Activated T-helper 2 cell treated with anti-CD3 and anti-CD28 coated beads, Interferon-gamma antibody, Interleukin-2, Interleukin-4, amounts not matched to agents 10 μg/mL and 5 μg/mL and 100 μg/mL, durations not matched to agents 14 hours and 24 hours and 36 hours (primary cell): ENCODE data around the gene COL21A1. TPM values are rescaled to one million over a fixed set of nuclear protein-coding genes. Genes with fewer than 3 reads are reported as not detected.
"Not testable (repeated sequence)": the region's sequence is repeated elsewhere in the genome, so short reads cannot be mapped to it uniquely, and the experiment has no call there.

ENCODE experiments used
- DNase-seq: peaks from one replicate; pipeline ENCODE4 v3.0.0; 2021; ENCODE audit warnings: low spot score
- H3K27ac Mint-ChIP-seq: one replicate; pipeline ENCODE4 v1.8.0; 2021; ENCODE audit warnings: mixed read lengths
- H3K27me3 Mint-ChIP-seq: one replicate; pipeline ENCODE4 v1.8.0; 2021; ENCODE audit warnings: low read depth, mixed read lengths
- H3K36me3 Mint-ChIP-seq: one replicate; pipeline ENCODE4 v1.8.0; 2021; ENCODE audit warnings: low read depth, mixed read lengths
- H3K4me1 Mint-ChIP-seq: one replicate; pipeline ENCODE4 v1.8.0; 2021; ENCODE audit warnings: low read depth, mixed read lengths
- H3K4me3 Mint-ChIP-seq: one replicate; pipeline ENCODE4 v1.8.0; 2021; ENCODE audit warnings: low read depth, mild to moderate bottlenecking, moderate library complexity, mixed read lengths
- H3K9me3 Mint-ChIP-seq: one replicate; pipeline ENCODE4 v1.8.0; 2021; ENCODE audit warnings: mixed read lengths
- intact Hi-C: fragments of 100-400 bp; cut with micrococcal nuclease; formaldehyde crosslinking; loops from one replicate; pipeline ENCODE4 v1.15.1; 2023
- total RNA-seq: library from RNA; stranded (reverse); gene quantifications from 2 replicates; pipeline ENCODE4 v1.2.3, GENCODE V29; 2022

The COL21A1 gene
- total RNA-seq, 1 donor from 2014 or later: not detected

GRCh38 chr6:56266011-56266410, 18.6 kb upstream of the COL21A1 start:
- no peaks in the 10 kb centered on the region for H3K9me3 Mint-ChIP-seq
- H3K36me3 Mint-ChIP-seq: no peaks in the 10 kb centered on the region
- H3K4me1 Mint-ChIP-seq: no peaks in the 10 kb centered on the region
- no peak overlapping the region for H3K27ac Mint-ChIP-seq
- DNase-seq: no peak
- intact Hi-C loops: no loop called here
- H3K27me3 Mint-ChIP-seq: no peaks in the 10 kb centered on the region
- no peak overlapping the region for H3K4me3 Mint-ChIP-seq

- intact Hi-C loops: no loop called here
- Mint-ChIP-seq H3K36me3 (no peaks in the 10 kb centered on the region), H3K4me3 (no peak overlapping the region), H3K27ac (no peak overlapping the region), H3K27me3 (no peaks in the 10 kb centered on the region), H3K4me1 (no peaks in the 10 kb centered on the region), H3K9me3 (no peaks in the 10 kb centered on the region)
- no peak for DNase-seq
Observed at GRCh38 chr6:56263596-56264315, 16.4 kb upstream of the COL21A1 start.

GRCh38 chr6:56260593-56260992, 13.2 kb upstream of the COL21A1 start:
- H3K9me3 Mint-ChIP-seq, DNase-seq, H3K4me3 Mint-ChIP-seq, H3K36me3 Mint-ChIP-seq, H3K4me1 Mint-ChIP-seq, intact Hi-C loops, H3K27ac Mint-ChIP-seq, H3K27me3 Mint-ChIP-seq: not testable (repeated sequence)

GRCh38 chr6:56259234-56260077, 12.1 kb upstream of the COL21A1 start:
- H3K27ac Mint-ChIP-seq: no peak overlapping the region
- no peaks in the 10 kb centered on the region for H3K36me3 Mint-ChIP-seq
- no peaks in the 10 kb centered on the region for H3K27me3 Mint-ChIP-seq
- H3K4me1 Mint-ChIP-seq: no peaks in the 10 kb centered on the region
- no peaks in the 10 kb centered on the region for H3K9me3 Mint-ChIP-seq
- intact Hi-C loops: no loop called here
- DNase-seq: no peak
- no peak overlapping the region for H3K4me3 Mint-ChIP-seq

GRCh38 chr6:56255349-56255748, 8.0 kb upstream of the COL21A1 start:
- H3K4me3 Mint-ChIP-seq: no peak overlapping the region
- no peak for DNase-seq
- H3K27me3 Mint-ChIP-seq: no peaks in the 10 kb centered on the region
- H3K4me1 Mint-ChIP-seq: no peaks in the 10 kb centered on the region
- intact Hi-C loops: no loop called here
- no peak overlapping the region for H3K27ac Mint-ChIP-seq
- no peaks in the 10 kb centered on the region for H3K9me3 Mint-ChIP-seq
- no peaks in the 10 kb centered on the region for H3K36me3 Mint-ChIP-seq

- Mint-ChIP-seq H3K27ac (no peak overlapping the region), H3K4me1 (no peaks in the 10 kb centered on the region), H3K27me3 (peaks cover 5% of the 10 kb centered on the region), H3K4me3 (no peak overlapping the region), H3K9me3 (no peaks in the 10 kb centered on the region), H3K36me3 (no peaks in the 10 kb centered on the region)
- no peak for DNase-seq
- intact Hi-C loops: no loop called here
Observed at GRCh38 chr6:56250266-56250665, 2.9 kb upstream of the COL21A1 start.

GRCh38 chr6:56247654-56248122, 308 bp upstream of the COL21A1 start:
- intact Hi-C loops: no loop called here
- Mint-ChIP-seq H3K27me3 (peaks cover 5% of the 10 kb centered on the region), H3K9me3 (no peaks in the 10 kb centered on the region), H3K4me3 (no peak overlapping the region), H3K27ac (no peak overlapping the region), H3K36me3 (no peaks in the 10 kb centered on the region), H3K4me1 (no peaks in the 10 kb centered on the region)
- DNase-seq: no peak

GRCh38 chr6:56246541-56246880, 869 bp downstream of the COL21A1 start:
- H3K4me3 Mint-ChIP-seq: no peak overlapping the region
- no peaks in the 10 kb centered on the region for H3K36me3 Mint-ChIP-seq
- no peak overlapping the region for H3K27ac Mint-ChIP-seq
- no peak for DNase-seq
- H3K9me3 Mint-ChIP-seq: no peaks in the 10 kb centered on the region
- intact Hi-C loops: no loop called here
- no peaks in the 10 kb centered on the region for H3K4me1 Mint-ChIP-seq
- H3K27me3 Mint-ChIP-seq: peaks cover 5% of the 10 kb centered on the region

- H3K9me3 Mint-ChIP-seq: no peaks in the 10 kb centered on the region
- no peak overlapping the region for H3K27ac Mint-ChIP-seq
- no peaks in the 10 kb centered on the region for H3K36me3 Mint-ChIP-seq
- H3K4me1 Mint-ChIP-seq: no peaks in the 10 kb centered on the region
- intact Hi-C loops: no loop called here
- peaks cover 5% of the 10 kb centered on the region for H3K27me3 Mint-ChIP-seq
- DNase-seq: no peak
- no peak overlapping the region for H3K4me3 Mint-ChIP-seq
Observed at GRCh38 chr6:56245903-56246351, 1.5 kb downstream of the COL21A1 start.

- no peak overlapping the region for H3K4me3 Mint-ChIP-seq
- H3K27me3 Mint-ChIP-seq: peaks cover 5% of the 10 kb centered on the region
- no peaks in the 10 kb centered on the region for H3K36me3 Mint-ChIP-seq
- H3K4me1 Mint-ChIP-seq: no peaks in the 10 kb centered on the region
- intact Hi-C loops: no loop called here
- no peak overlapping the region for H3K27ac Mint-ChIP-seq
- no peaks in the 10 kb centered on the region for H3K9me3 Mint-ChIP-seq
- no peak for DNase-seq
Observed at GRCh38 chr6:56244528-56245253, 2.7 kb downstream of the COL21A1 start.

- Mint-ChIP-seq H3K36me3 (no peaks in the 10 kb centered on the region), H3K27me3 (peaks cover 5% of the 10 kb centered on the region), H3K9me3 (no peaks in the 10 kb centered on the region), H3K27ac (no peak overlapping the region), H3K4me3 (no peak overlapping the region), H3K4me1 (no peaks in the 10 kb centered on the region)
- no peak for DNase-seq
- intact Hi-C loops: no loop called here
Observed at GRCh38 chr6:56244089-56244488, 3.3 kb downstream of the COL21A1 start.

GRCh38 chr6:56243518-56244070, 3.8 kb downstream of the COL21A1 start:
- Mint-ChIP-seq H3K36me3 (no peaks in the 10 kb centered on the region), H3K27ac (no peak overlapping the region), H3K4me1 (no peaks in the 10 kb centered on the region), H3K9me3 (no peaks in the 10 kb centered on the region), H3K4me3 (no peak overlapping the region), H3K27me3 (peaks cover 5% of the 10 kb centered on the region)
- DNase-seq: no peak
- intact Hi-C loops: no loop called here
